Neural cell (in vitro differentiated cells): ENCODE results near the gene TLE4. TPM values are rescaled to one million over a fixed set of nuclear protein-coding genes. Genes with fewer than 3 reads are reported as not detected.

Experiments used
- H2AFZ ChIP-seq: fragments of 200-600, 300-800 bp; sonication (generic), shearing (Covaris generic); 2 replicates; pipeline ENCODE4 v1.6.0; 2014; ENCODE audit warnings: low read depth, mild to moderate bottlenecking, antibody characterized with exemption, low read length, moderate library complexity
- H3F3A ChIP-seq: fragments of 200-600 bp; shearing (Covaris generic); 2 replicates; pipeline ENCODE4 v1.6.1; 2016; ENCODE audit warnings: mild to moderate bottlenecking, moderate library complexity, mixed read lengths, antibody characterized with exemption, low read length; ENCODE audit not compliant: insufficient read depth, poor library complexity, severe bottlenecking
- H3K27ac ChIP-seq: fragments of 200-600, 300-800 bp; sonication (generic), shearing (Covaris generic); 2 replicates; pipeline ENCODE4 v1.5.1; 2014; ENCODE audit warnings: mild to moderate bottlenecking, low read length, moderate library complexity
- H3K27me3 ChIP-seq: fragments of 300-800, 200-600 bp; sonication (generic), shearing (Covaris generic); 2 replicates; pipeline ENCODE4 v1.6.0; 2014; ENCODE audit warnings: mild to moderate bottlenecking, low read depth, low read length, moderate library complexity; ENCODE audit not compliant: insufficient read depth
- H3K36me3 ChIP-seq: fragments of 300-800, 200-600 bp; sonication (generic), shearing (Covaris generic); 2 replicates; pipeline ENCODE4 v1.5.1; 2014; ENCODE audit warnings: mild to moderate bottlenecking, antibody characterized with exemption, low read length, moderate library complexity; ENCODE audit not compliant: insufficient read depth
- H3K4me2 ChIP-seq: fragments of 300-800, 200-600 bp; sonication (generic), shearing (Covaris generic); 2 replicates; pipeline ENCODE4 v1.6.0; 2014; ENCODE audit warnings: mild to moderate bottlenecking, low read length
- H3K4me3 ChIP-seq: fragments of 300-800, 200-600 bp; sonication (generic), shearing (Covaris generic); 2 replicates; pipeline ENCODE4 v1.5.1; 2014; ENCODE audit warnings: mild to moderate bottlenecking, low read length, moderate library complexity
- H3K79me2 ChIP-seq: fragments of 200-600 bp; shearing (Covaris generic); replicated peaks from 2 replicates; pipeline ENCODE4 v1.6.0; 2014; ENCODE audit warnings: mild to moderate bottlenecking, low read length, moderate library complexity; ENCODE audit not compliant: insufficient read depth
- H3K9ac ChIP-seq: fragments of 300-800, 200-600 bp; sonication (generic), shearing (Covaris generic); 2 replicates; pipeline ENCODE4 v1.6.1; 2016; ENCODE audit warnings: mild to moderate bottlenecking, low read length, mixed read lengths
- H3K9me2 ChIP-seq: fragments of 200-600 bp; shearing (Covaris generic); 2 replicates; pipeline ENCODE4 v1.6.1; 2016; ENCODE audit warnings: mild to moderate bottlenecking, low read length, mixed read lengths; ENCODE audit not compliant: insufficient read depth
- H3K9me3 ChIP-seq: fragments of 200-600, 300-800 bp; sonication (generic), shearing (Covaris generic); 2 replicates; pipeline ENCODE4 v1.6.1; 2016; ENCODE audit warnings: mild to moderate bottlenecking, mixed run types, low read length, moderate library complexity, mixed read lengths
- H4K20me1 ChIP-seq: fragments of 200-600 bp; shearing (Covaris generic); 2 replicates; pipeline ENCODE4 v1.6.1; 2016; ENCODE audit warnings: mild to moderate bottlenecking, mixed run types; ENCODE audit not compliant: insufficient read depth
- EP300 ChIP-seq: fragments of 450-650 bp; conservative IDR thresholded peaks from 2 replicates; pipeline ENCODE4 v1.6.1; 2014; ENCODE audit warnings: antibody characterized with exemption, mild to moderate bottlenecking, moderate library complexity; ENCODE audit not compliant: poor library complexity, severe bottlenecking
- EZH2 ChIP-seq: fragments of 200-600, 300-800 bp; shearing (Covaris generic), sonication (generic); IDR thresholded peaks from 2 replicates; pipeline ENCODE4 v1.6.1; 2014; ENCODE audit warnings: antibody characterized with exemption, low read length, borderline replicate concordance, mild to moderate bottlenecking; ENCODE audit not compliant: insufficient read depth, poor library complexity, severe bottlenecking
- MXI1 ChIP-seq: fragments of 450-650 bp; conservative IDR thresholded peaks from 2 replicates; pipeline ENCODE4 v1.6.1; 2014; ENCODE audit warnings: antibody characterized with exemption, mild to moderate bottlenecking; ENCODE audit not compliant: poor library complexity, severe bottlenecking
- POLR2AphosphoS5 ChIP-seq: IDR thresholded peaks from 2 replicates; pipeline ENCODE4 v1.6.1; 2012
- RAD21 ChIP-seq: fragments of 450-650 bp; conservative IDR thresholded peaks from 2 replicates; pipeline ENCODE4 v1.6.1; 2014; ENCODE audit warnings: antibody characterized with exemption, mild to moderate bottlenecking, moderate library complexity
- SMC3 ChIP-seq: fragments of 450-650 bp; conservative IDR thresholded peaks from 2 replicates; pipeline ENCODE4 v1.6.1; 2014; ENCODE audit warnings: antibody characterized with exemption, mild to moderate bottlenecking, moderate library complexity; ENCODE audit not compliant: poor library complexity
- TAF1 ChIP-seq: IDR thresholded peaks from 2 replicates; pipeline ENCODE4 v1.6.1; 2012; ENCODE audit warnings: low read depth
- polyA plus RNA-seq: library from polyadenylated mRNA; depleted of rRNA; stranded (reverse); fragments of >200 nt; gene quantifications from 2 replicates; pipeline ENCODE4 v1.2.3, GENCODE V29; 2014
- TF ChIP-seq, protein P1 (sequence below): fragments of 450-650 bp; IDR thresholded peaks from 2 replicates; pipeline ENCODE4 v1.5.1; 2014; ENCODE audit warnings: antibody characterized with exemption, mild to moderate bottlenecking, moderate library complexity; ENCODE audit not compliant: poor library complexity, severe bottlenecking
- TF ChIP-seq, protein P2 (sequence below): IDR thresholded peaks from 2 replicates; pipeline ENCODE4 v1.6.1; 2012; ENCODE audit warnings: borderline replicate concordance

Gene TLE4
- polyA plus RNA-seq, 1 donor from 2014 or later: 143 TPM

DNA sequence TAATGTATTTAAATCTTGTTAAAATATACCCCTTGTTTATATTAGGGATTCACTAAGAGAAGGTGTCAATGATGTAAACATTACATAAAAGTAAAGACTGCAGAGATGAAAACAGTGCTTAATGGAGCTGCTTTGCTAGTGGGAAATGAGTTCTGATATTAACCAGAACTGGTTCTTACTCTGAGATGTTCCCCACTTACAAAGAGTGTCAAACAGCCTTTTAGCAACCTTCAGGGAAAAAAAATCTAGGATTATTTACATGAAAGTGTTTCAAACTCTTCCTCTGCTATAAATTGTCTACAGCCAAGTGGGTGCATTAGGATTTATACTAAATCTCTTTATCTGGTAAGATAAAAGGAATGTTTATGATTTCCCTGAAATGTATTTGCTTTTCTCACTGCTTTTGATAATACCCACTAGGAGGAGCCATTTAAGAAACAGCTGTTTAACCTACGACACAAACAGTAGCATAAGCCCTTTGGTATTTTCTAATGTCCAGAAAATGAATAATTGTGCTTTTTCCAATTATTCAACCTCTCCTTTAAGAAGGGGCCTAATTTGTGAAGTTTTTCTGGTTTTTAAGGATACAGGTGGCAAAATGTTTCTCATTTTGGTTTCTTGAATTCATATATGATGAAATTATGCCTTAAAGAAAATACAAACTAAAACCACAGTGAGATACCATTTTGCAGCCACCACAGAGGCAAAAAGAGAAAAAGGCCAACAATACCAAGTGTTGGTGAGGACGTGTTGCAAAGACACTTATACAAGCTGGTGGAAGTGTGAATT lies 186.3 kb downstream of the TLE4 start:
- Histone ChIP-seq H3K27ac (no peak overlapping the region), H3K9me3 (no peaks in the 10 kb centered on the region), H3K4me2 (no peak overlapping the region), H3F3A (no peaks in the 10 kb centered on the region), H2AFZ (no peak overlapping the region), H3K79me2 (no peaks in the 10 kb centered on the region), H3K36me3 (no peaks in the 10 kb centered on the region), H3K9me2 (no peaks in the 10 kb centered on the region), H3K9ac (no peak overlapping the region), H4K20me1 (no peaks in the 10 kb centered on the region), H3K4me3 (no peak overlapping the region), H3K27me3 (no peaks in the 10 kb centered on the region)
- TF ChIP-seq, protein P1, sequence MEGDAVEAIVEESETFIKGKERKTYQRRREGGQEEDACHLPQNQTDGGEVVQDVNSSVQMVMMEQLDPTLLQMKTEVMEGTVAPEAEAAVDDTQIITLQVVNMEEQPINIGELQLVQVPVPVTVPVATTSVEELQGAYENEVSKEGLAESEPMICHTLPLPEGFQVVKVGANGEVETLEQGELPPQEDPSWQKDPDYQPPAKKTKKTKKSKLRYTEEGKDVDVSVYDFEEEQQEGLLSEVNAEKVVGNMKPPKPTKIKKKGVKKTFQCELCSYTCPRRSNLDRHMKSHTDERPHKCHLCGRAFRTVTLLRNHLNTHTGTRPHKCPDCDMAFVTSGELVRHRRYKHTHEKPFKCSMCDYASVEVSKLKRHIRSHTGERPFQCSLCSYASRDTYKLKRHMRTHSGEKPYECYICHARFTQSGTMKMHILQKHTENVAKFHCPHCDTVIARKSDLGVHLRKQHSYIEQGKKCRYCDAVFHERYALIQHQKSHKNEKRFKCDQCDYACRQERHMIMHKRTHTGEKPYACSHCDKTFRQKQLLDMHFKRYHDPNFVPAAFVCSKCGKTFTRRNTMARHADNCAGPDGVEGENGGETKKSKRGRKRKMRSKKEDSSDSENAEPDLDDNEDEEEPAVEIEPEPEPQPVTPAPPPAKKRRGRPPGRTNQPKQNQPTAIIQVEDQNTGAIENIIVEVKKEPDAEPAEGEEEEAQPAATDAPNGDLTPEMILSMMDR: peak; percentile 53
- TF ChIP-seq MXI1 (no peak), TAF1 (no peak), EZH2 (no peak), RAD21 (peak; percentile 39), POLR2AphosphoS5 (no peak), SMC3 (peak; percentile 53)

DNA sequence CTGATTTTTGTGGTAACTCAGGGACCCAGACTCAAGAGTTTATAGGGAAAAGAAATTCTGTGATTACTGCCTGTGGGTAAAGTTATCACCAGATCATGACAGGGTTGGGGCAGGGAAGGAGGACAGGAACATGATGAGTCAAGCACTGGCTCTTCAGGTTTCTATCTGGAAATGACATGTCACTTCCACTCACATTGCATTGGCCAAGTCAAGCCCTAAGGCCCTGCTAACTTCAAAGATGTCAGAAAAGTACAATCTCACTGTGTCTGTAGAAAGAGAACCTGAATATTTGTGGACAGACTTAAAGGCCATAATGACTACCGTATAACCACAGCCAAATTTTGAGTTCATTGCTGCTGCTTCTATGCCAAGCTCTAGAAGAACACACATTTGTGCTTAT lies 187.7 kb downstream of the TLE4 start:
- H3K4me2 ChIP-seq: no peak overlapping the region
- H3K9me3 ChIP-seq: no peaks in the 10 kb centered on the region
- H3K79me2 ChIP-seq: no peaks in the 10 kb centered on the region
- TF ChIP-seq POLR2AphosphoS5 (no peak), TAF1 (no peak), RAD21 (no peak), EP300 (no peak), MXI1 (no peak), SMC3 (no peak), EZH2 (no peak)
- TF ChIP-seq, protein P2, sequence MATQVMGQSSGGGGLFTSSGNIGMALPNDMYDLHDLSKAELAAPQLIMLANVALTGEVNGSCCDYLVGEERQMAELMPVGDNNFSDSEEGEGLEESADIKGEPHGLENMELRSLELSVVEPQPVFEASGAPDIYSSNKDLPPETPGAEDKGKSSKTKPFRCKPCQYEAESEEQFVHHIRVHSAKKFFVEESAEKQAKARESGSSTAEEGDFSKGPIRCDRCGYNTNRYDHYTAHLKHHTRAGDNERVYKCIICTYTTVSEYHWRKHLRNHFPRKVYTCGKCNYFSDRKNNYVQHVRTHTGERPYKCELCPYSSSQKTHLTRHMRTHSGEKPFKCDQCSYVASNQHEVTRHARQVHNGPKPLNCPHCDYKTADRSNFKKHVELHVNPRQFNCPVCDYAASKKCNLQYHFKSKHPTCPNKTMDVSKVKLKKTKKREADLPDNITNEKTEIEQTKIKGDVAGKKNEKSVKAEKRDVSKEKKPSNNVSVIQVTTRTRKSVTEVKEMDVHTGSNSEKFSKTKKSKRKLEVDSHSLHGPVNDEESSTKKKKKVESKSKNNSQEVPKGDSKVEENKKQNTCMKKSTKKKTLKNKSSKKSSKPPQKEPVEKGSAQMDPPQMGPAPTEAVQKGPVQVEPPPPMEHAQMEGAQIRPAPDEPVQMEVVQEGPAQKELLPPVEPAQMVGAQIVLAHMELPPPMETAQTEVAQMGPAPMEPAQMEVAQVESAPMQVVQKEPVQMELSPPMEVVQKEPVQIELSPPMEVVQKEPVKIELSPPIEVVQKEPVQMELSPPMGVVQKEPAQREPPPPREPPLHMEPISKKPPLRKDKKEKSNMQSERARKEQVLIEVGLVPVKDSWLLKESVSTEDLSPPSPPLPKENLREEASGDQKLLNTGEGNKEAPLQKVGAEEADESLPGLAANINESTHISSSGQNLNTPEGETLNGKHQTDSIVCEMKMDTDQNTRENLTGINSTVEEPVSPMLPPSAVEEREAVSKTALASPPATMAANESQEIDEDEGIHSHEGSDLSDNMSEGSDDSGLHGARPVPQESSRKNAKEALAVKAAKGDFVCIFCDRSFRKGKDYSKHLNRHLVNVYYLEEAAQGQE: no peak
- TF ChIP-seq, protein P1: no peak
- no peaks in the 10 kb centered on the region for H3F3A ChIP-seq
- H2AFZ ChIP-seq: no peak overlapping the region
- no peak overlapping the region for H3K4me3 ChIP-seq
- no peaks in the 10 kb centered on the region for H4K20me1 ChIP-seq
- no peak overlapping the region for H3K27ac ChIP-seq
- no peak overlapping the region for H3K9ac ChIP-seq
- H3K27me3 ChIP-seq: no peaks in the 10 kb centered on the region
- no peaks in the 10 kb centered on the region for H3K9me2 ChIP-seq
- H3K36me3 ChIP-seq: no peaks in the 10 kb centered on the region
